Activated CD4-positive, alpha-beta T cell treated with anti-CD3 and anti-CD28 coated beads, Interleukin-2, amount 10 ng/mL, durations not matched to agents 24 days and 14 days (primary cell): ENCODE results near the gene UNC13B. TPM values are rescaled to one million over a fixed set of nuclear protein-coding genes. Genes with fewer than 3 reads are reported as not detected.

Source experiments
- DNase-seq: peaks from one replicate; pipeline ENCODE4 v3.0.0; 2022
- H3K27ac Mint-ChIP-seq: one replicate; pipeline ENCODE4 v1.8.0; 2022; ENCODE audit warnings: mild to moderate bottlenecking, mixed read lengths
- H3K27me3 Mint-ChIP-seq: one replicate; pipeline ENCODE4 v1.8.0; 2022; ENCODE audit warnings: mixed read lengths
- H3K36me3 Mint-ChIP-seq: one replicate; pipeline ENCODE4 v1.8.0; 2022; ENCODE audit warnings: low read depth, mild to moderate bottlenecking, mixed read lengths
- H3K4me1 Mint-ChIP-seq: one replicate; pipeline ENCODE4 v1.8.0; 2021; ENCODE audit warnings: mixed read lengths
- H3K4me3 Mint-ChIP-seq: one replicate; pipeline ENCODE4 v1.8.0; 2022; ENCODE audit warnings: mild to moderate bottlenecking, moderate library complexity, mixed read lengths
- H3K9me3 Mint-ChIP-seq: one replicate; pipeline ENCODE4 v1.8.0; 2021; ENCODE audit warnings: mixed read lengths
- intact Hi-C: fragments of 100-400 bp; cut with micrococcal nuclease; formaldehyde crosslinking; loops from one replicate; pipeline ENCODE4 v1.15.1; 2023
- total RNA-seq: library from RNA; stranded (reverse); gene quantifications from 2 replicates; pipeline ENCODE4 v1.2.3, GENCODE V29; 2022

The UNC13B gene
- total RNA-seq, 1 donor from 2014 or later = 0.51 TPM

- Mint-ChIP-seq H3K27ac (no peak overlapping the region), H3K27me3 (peaks cover 9% of the 10 kb centered on the region), H3K36me3 (no peaks in the 10 kb centered on the region), H3K4me3 (no peak overlapping the region), H3K4me1 (no peaks in the 10 kb centered on the region), H3K9me3 (no peaks in the 10 kb centered on the region)
- no peak for DNase-seq
- intact Hi-C loops = no loop called here
Measured at GRCh38 chr9:35257986-35258659, 96.3 kb downstream of the UNC13B start.

GRCh38 chr9:35258660-35259474 is 97.1 kb downstream of the UNC13B start:
- peaks cover 10% of the 10 kb centered on the region for H3K27me3 Mint-ChIP-seq
- H3K9me3 Mint-ChIP-seq = no peaks in the 10 kb centered on the region
- H3K4me1 Mint-ChIP-seq = no peaks in the 10 kb centered on the region
- no peaks in the 10 kb centered on the region for H3K36me3 Mint-ChIP-seq
- intact Hi-C loops = loop anchor here (1.0 kb wide), 1 partner anchor 143 kb away; no protein-coding TSS in a partner anchor
- DNase-seq = peak; percentile 78
- no peak overlapping the region for H3K4me3 Mint-ChIP-seq
- no peak overlapping the region for H3K27ac Mint-ChIP-seq

GRCh38 chr9:35260186-35260585 is 98.4 kb downstream of the UNC13B start:
- intact Hi-C loops = loop anchor here (5.0 kb wide), 1 partner anchor 363 kb away; a partner anchor contains a TSS
- DNase-seq = no peak
- Mint-ChIP-seq H3K27ac (no peak overlapping the region), H3K27me3 (peaks cover 21% of the 10 kb centered on the region), H3K9me3 (no peaks in the 10 kb centered on the region), H3K36me3 (no peaks in the 10 kb centered on the region), H3K4me1 (no peaks in the 10 kb centered on the region), H3K4me3 (no peak overlapping the region)

- no peak for DNase-seq
- H3K36me3 Mint-ChIP-seq = no peaks in the 10 kb centered on the region
Measured at GRCh38 chr9:35262064-35262463, 100.3 kb downstream of the UNC13B start.

GRCh38 chr9:35267710-35268109 is 105.9 kb downstream of the UNC13B start:
- no peaks in the 10 kb centered on the region for H3K9me3 Mint-ChIP-seq
- intact Hi-C loops = no loop called here
- no peak overlapping the region for H3K4me3 Mint-ChIP-seq
- H3K4me1 Mint-ChIP-seq = no peaks in the 10 kb centered on the region
- H3K36me3 Mint-ChIP-seq = no peaks in the 10 kb centered on the region
- peaks cover 22% of the 10 kb centered on the region for H3K27me3 Mint-ChIP-seq
- H3K27ac Mint-ChIP-seq = no peak overlapping the region
- no peak for DNase-seq

More at GRCh38 chr9:35262064-35262463, 100.3 kb downstream of the UNC13B start:
- H3K27ac Mint-ChIP-seq = no peak overlapping the region
- H3K27me3 Mint-ChIP-seq = peaks cover 24% of the 10 kb centered on the region
- H3K9me3 Mint-ChIP-seq = no peaks in the 10 kb centered on the region
- H3K4me3 Mint-ChIP-seq = no peak overlapping the region
- H3K4me1 Mint-ChIP-seq = no peaks in the 10 kb centered on the region
- intact Hi-C loops = loop anchor here (5.0 kb wide), 1 partner anchor 365 kb away; a partner anchor contains a TSS

- Mint-ChIP-seq H3K36me3 (no peaks in the 10 kb centered on the region), H3K4me1 (no peaks in the 10 kb centered on the region)
- intact Hi-C loops = no loop called here
Measured at GRCh38 chr9:35269919-35270318, 108.1 kb downstream of the UNC13B start.

GRCh38 chr9:35271637-35272036 is 109.8 kb downstream of the UNC13B start:
- no peak for DNase-seq
- H3K27me3 Mint-ChIP-seq = peaks cover 9% of the 10 kb centered on the region
- peaks cover 5% of the 10 kb centered on the region for H3K4me1 Mint-ChIP-seq
- intact Hi-C loops = no loop called here
- H3K4me3 Mint-ChIP-seq = no peak overlapping the region
- H3K36me3 Mint-ChIP-seq = no peaks in the 10 kb centered on the region
- H3K9me3 Mint-ChIP-seq = peaks cover 3% of the 10 kb centered on the region
- no peak overlapping the region for H3K27ac Mint-ChIP-seq

More at GRCh38 chr9:35269919-35270318, 108.1 kb downstream of the UNC13B start:
- Mint-ChIP-seq H3K9me3 (peaks cover 3% of the 10 kb centered on the region), H3K4me3 (no peak overlapping the region), H3K27ac (no peak overlapping the region), H3K27me3 (peaks cover 12% of the 10 kb centered on the region)
- no peak for DNase-seq

GRCh38 chr9:35272989-35273388 is 111.2 kb downstream of the UNC13B start:
- Mint-ChIP-seq H3K4me1 (peaks cover 5% of the 10 kb centered on the region), H3K27me3 (peaks cover 5% of the 10 kb centered on the region), H3K4me3 (no peak overlapping the region), H3K9me3 (peaks cover 3% of the 10 kb centered on the region), H3K36me3 (no peaks in the 10 kb centered on the region), H3K27ac (no peak overlapping the region)
- DNase-seq = no peak
- intact Hi-C loops = no loop called here

- H3K27me3 Mint-ChIP-seq = peaks cover 8% of the 10 kb centered on the region
- peaks cover 5% of the 10 kb centered on the region for H3K4me1 Mint-ChIP-seq
- H3K9me3 Mint-ChIP-seq = peaks cover 3% of the 10 kb centered on the region
- H3K4me3 Mint-ChIP-seq = no peak overlapping the region
- intact Hi-C loops = no loop called here
- DNase-seq = no peak
- H3K36me3 Mint-ChIP-seq = no peaks in the 10 kb centered on the region
- H3K27ac Mint-ChIP-seq = no peak overlapping the region
Measured at GRCh38 chr9:35273591-35273990, 111.8 kb downstream of the UNC13B start.

- Mint-ChIP-seq H3K9me3 (peaks cover 3% of the 10 kb centered on the region), H3K27me3 (peaks cover 8% of the 10 kb centered on the region), H3K27ac (no peak overlapping the region), H3K36me3 (no peaks in the 10 kb centered on the region), H3K4me1 (peaks cover 5% of the 10 kb centered on the region), H3K4me3 (no peak overlapping the region)
- intact Hi-C loops = no loop called here
- no peak for DNase-seq
Measured at GRCh38 chr9:35274993-35275392, 113.2 kb downstream of the UNC13B start.

GRCh38 chr9:35277171-35277520 is 115.3 kb downstream of the UNC13B start:
- peaks cover 9% of the 10 kb centered on the region for H3K27me3 Mint-ChIP-seq
- peaks cover 5% of the 10 kb centered on the region for H3K4me1 Mint-ChIP-seq
- no peaks in the 10 kb centered on the region for H3K36me3 Mint-ChIP-seq
- DNase-seq = no peak
- no peak overlapping the region for H3K27ac Mint-ChIP-seq
- peaks cover 3% of the 10 kb centered on the region for H3K9me3 Mint-ChIP-seq
- intact Hi-C loops = no loop called here
- no peak overlapping the region for H3K4me3 Mint-ChIP-seq

GRCh38 chr9:35277628-35278359 is 116.0 kb downstream of the UNC13B start:
- Mint-ChIP-seq H3K27ac (no peak overlapping the region), H3K9me3 (peaks cover 3% of the 10 kb centered on the region), H3K4me1 (peaks cover 5% of the 10 kb centered on the region), H3K27me3 (peaks cover 10% of the 10 kb centered on the region), H3K4me3 (no peak overlapping the region), H3K36me3 (no peaks in the 10 kb centered on the region)
- intact Hi-C loops = no loop called here
- no peak for DNase-seq

GRCh38 chr9:35279946-35280345 is 118.1 kb downstream of the UNC13B start:
- Mint-ChIP-seq H3K4me1 (peaks cover 5% of the 10 kb centered on the region), H3K27me3 (peaks cover 15% of the 10 kb centered on the region), H3K4me3 (no peak overlapping the region), H3K36me3 (no peaks in the 10 kb centered on the region), H3K9me3 (no peaks in the 10 kb centered on the region), H3K27ac (no peak overlapping the region)
- no peak for DNase-seq
- intact Hi-C loops = no loop called here

- DNase-seq = no peak
- Mint-ChIP-seq H3K4me1 (peaks cover 5% of the 10 kb centered on the region), H3K4me3 (no peak overlapping the region), H3K36me3 (no peaks in the 10 kb centered on the region), H3K27ac (no peak overlapping the region), H3K27me3 (peaks cover 15% of the 10 kb centered on the region), H3K9me3 (no peaks in the 10 kb centered on the region)
- intact Hi-C loops = no loop called here
Measured at GRCh38 chr9:35280399-35280798, 118.6 kb downstream of the UNC13B start.
